Coronary artery (tissue), 2 donors: ENCODE measurements around the gene GRIK4.

Source experiments
- DNase-seq: peaks from one replicate; pipeline ENCODE4 v3.0.0-alpha.2; 2017; ENCODE audit warnings: low spot score
- H3K27ac ChIP-seq, 2 donors: fragments of 200-600 bp; sonication (generic); one replicate each; pipeline ENCODE4 v1.5.1; 2016 to 2019
- H3K4me3 ChIP-seq: fragments of 200-600 bp; sonication (generic); 2 replicates; pipeline ENCODE4 v1.5.1; 2016; ENCODE audit warnings: mild to moderate bottlenecking, moderate library complexity
- TF ChIP-seq, protein P1 (sequence below): fragments of 200-600 bp; sonication (generic); IDR thresholded peaks from one replicate; pipeline ENCODE4 v1.5.1; 2019; ENCODE audit warnings: antibody characterized with exemption

Gene GRIK4

DNA sequence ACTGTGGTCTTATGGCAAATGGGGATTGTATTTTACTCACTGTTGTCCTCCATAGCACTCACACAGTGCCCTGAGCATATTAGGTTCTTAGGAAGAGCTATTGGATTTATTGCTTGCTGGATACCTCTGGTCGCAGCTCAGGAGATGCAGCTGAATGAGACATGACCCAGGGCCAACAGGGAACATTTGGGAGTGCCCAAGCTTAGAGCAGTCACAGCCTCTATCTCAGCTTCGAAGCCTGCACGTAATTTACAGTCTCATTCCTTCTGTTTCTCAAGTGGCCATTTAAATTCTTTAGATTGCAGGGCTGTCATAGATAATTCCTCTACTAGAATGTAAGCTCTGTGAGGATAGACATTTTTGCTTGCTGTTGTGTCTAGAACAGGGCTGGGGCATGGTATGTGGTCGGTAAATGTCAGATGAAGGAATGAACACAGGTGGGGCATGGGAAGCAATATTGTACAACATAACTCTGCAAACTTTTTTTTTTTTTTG, 192.8 kb downstream of the GRIK4 start:
- TF ChIP-seq, protein P1, sequence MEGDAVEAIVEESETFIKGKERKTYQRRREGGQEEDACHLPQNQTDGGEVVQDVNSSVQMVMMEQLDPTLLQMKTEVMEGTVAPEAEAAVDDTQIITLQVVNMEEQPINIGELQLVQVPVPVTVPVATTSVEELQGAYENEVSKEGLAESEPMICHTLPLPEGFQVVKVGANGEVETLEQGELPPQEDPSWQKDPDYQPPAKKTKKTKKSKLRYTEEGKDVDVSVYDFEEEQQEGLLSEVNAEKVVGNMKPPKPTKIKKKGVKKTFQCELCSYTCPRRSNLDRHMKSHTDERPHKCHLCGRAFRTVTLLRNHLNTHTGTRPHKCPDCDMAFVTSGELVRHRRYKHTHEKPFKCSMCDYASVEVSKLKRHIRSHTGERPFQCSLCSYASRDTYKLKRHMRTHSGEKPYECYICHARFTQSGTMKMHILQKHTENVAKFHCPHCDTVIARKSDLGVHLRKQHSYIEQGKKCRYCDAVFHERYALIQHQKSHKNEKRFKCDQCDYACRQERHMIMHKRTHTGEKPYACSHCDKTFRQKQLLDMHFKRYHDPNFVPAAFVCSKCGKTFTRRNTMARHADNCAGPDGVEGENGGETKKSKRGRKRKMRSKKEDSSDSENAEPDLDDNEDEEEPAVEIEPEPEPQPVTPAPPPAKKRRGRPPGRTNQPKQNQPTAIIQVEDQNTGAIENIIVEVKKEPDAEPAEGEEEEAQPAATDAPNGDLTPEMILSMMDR, result no peak
- H3K4me3 ChIP-seq, result no peak overlapping the region
- no peak for DNase-seq
- no peak overlapping the region for H3K27ac ChIP-seq

DNA sequence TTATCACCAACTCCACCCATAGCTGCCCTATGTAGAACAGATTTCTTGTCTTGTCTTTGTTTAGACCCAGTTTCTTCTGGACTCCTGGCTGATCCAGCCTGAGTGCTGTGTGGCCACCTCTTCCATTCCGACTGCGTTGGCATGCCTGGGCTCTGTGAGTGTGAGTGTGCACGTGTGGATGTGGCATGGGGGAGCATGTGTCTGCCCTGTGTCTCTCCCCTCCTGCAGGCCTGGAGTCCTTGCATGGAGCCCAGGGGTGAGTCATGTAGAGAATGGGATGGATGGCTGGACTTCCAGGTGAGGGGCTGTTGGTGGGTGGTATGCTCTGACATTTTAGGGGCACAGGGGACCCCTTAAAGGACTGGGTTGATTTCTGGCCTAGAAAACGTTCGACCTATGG, 194.7 kb downstream of the GRIK4 start:
- TF ChIP-seq, protein P1, result no peak

DNA sequence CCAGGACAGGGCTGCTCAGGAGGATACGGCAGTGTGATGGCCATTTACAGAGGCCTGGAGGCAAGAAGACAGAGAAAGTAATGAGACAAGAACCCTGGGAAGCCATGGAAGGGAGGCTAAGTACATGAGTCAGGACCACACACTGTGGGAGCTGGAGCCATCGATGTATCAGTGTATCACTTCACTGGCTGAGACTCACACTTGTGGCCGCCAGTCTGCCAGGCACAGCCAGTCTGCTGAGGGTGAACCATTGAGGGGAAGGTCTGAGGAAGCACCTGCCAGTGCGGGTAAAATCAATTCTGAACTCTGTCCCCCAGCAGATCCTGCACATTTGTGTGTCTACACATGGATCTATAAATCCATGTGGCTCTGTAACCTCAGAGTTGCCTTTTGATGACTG, 195.6 kb downstream of the GRIK4 start:
- no peak overlapping the region for H3K27ac ChIP-seq
- no peak for DNase-seq
- TF ChIP-seq, protein P1, result no peak

More for the DNA sequence above, 194.7 kb downstream of the GRIK4 start:
- Histone ChIP-seq H3K4me3 (no peak overlapping the region), H3K27ac (no peak overlapping the region)
- DNase-seq, result no peak

DNA sequence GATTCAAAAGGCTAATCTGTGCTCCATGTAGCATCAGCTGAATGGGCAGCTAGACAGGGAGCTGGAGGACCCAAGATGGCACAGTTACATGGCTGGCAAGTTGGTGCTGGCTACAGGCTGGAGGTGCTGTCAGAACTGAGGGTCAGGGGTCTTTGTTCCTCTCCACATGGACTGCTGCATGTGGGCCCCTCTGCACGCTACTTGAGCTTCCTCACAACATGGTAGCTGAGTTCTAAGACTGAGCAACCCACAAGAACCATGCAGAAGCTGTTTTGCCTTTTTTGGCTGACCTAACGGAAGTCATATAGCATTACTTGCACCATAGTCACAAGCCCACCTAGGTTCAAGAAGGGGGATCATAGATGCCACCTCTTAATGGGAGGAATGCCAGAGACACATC, 196.1 kb downstream of the GRIK4 start:
- Histone ChIP-seq H3K27ac (no peak overlapping the region), H3K4me3 (no peak overlapping the region)
- no peak for DNase-seq
- TF ChIP-seq, protein P1, result no peak

More for the DNA sequence above, 195.6 kb downstream of the GRIK4 start:
- no peak overlapping the region for H3K4me3 ChIP-seq

DNA sequence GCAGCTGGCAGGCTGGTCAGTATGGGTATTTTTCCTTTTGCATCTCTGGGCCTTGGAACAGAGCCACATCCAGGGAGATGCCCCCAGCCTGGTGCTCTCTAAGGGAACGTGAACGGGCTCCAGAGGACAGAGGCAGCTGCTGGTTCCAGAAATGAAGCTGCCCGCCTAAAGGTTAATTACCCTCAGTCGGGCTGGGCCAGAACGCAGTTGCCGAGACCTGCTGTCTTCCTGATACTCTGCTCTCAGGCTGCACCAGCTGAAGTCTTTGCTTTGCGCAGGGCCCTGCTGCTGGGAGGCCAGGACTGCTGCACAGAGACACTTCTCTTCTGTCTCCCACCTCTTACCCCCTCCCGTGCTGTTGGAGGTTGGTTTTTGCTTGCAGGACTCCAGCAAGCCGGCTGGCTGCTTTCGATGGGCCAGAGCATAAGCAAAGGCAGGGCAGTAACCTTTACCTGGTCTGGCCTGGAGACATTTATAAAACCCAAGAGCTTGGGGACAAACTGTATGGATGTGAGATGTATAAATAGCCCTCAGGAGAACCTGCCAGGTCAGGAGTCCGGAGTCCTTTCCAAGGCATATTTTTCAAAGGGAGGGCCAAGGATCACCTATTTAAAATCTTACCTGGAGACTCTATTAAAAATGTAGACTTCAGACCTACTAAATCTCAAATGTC, 197.1 kb downstream of the GRIK4 start:
- no peak for DNase-seq
- TF ChIP-seq, protein P1, result no peak
- Histone ChIP-seq H3K4me3 (no peak overlapping the region), H3K27ac (no peak overlapping the region)

DNA sequence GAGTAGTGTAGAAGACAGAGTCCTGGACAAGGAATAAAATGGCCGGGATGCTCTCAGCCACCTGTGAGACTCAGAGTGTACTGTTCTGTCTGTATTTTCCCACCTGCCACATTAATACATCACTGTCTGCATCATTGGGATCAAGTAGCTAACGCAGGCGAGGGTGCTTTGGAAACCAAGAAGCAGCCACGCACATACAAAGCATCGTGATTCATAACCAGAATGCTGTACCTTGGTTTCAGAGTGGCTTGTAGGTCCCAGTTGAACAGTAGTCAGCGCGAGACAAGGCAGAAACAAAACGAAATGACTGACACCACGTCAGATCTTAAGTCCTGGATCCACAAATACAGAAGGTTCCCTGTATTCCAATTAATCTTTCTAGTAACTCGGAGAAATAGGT, 198.3 kb downstream of the GRIK4 start:
- DNase-seq, result no peak
- no peak overlapping the region for H3K4me3 ChIP-seq
- TF ChIP-seq, protein P1, result no peak
- H3K27ac ChIP-seq, result no peak overlapping the region
